Common myeloid progenitor, CD34-positive (primary cell): ENCODE data around the gene PRKAG2.

Source experiments
- CTCF ChIA-PET: fragments of 350-600 bp; sonication (Branson Sonifier 250); formaldehyde crosslinking; loops from one replicate; lab custom pipeline; 2021; ENCODE audit warnings: antibody characterized with exemption; lab: Charles Lee
- POLR2A ChIA-PET: fragments of 350-600 bp; sonication (Branson Sonifier 250); formaldehyde crosslinking; loops from one replicate; lab custom pipeline; 2021; ENCODE audit warnings: antibody characterized with exemption; lab: Charles Lee
- DNase-seq, 3 donors: peaks; one replicate each; pipeline versions ENCODE4 v3.0.0 to v3.0.0-alpha.2; 2013
- H3K27ac ChIP-seq, 2 experiments: 1 replicate in 1 of 2; 2 replicates in 1 of 2; pipeline ENCODE4 v1.7.0; 2013; ENCODE audit warnings: inconsistent platforms in 2 of 2, low read length in 2 of 2, mild to moderate bottlenecking in 2 of 2, low read depth in 1 of 2, moderate library complexity in 1 of 2; ENCODE audit not compliant: severe bottlenecking in 2 of 2, insufficient read depth in 1 of 2, poor library complexity in 1 of 2
- H3K27me3 ChIP-seq, 5 experiments: replicated peaks in 2 of 5; 1 replicate in 3 of 5; 2 replicates in 2 of 5; pipeline versions ENCODE4 v1.6.1 to v1.7.0; 2013; ENCODE audit warnings: low read length in 4 of 5, mild to moderate bottlenecking in 2 of 5, moderate library complexity in 2 of 5, inconsistent platforms in 1 of 5; ENCODE audit not compliant: insufficient read depth in 5 of 5, control insufficient read depth in 4 of 5
- H3K36me3 ChIP-seq, 4 experiments: 1 replicate in 2 of 4; 2 replicates in 2 of 4; pipeline versions ENCODE4 v1.6.1 to v1.7.0; 2013; ENCODE audit warnings: low read length in 3 of 4, control low read depth in 1 of 4, mild to moderate bottlenecking in 1 of 4; ENCODE audit not compliant: control insufficient read depth in 4 of 4, insufficient read depth in 4 of 4
- H3K4me1 ChIP-seq, 4 experiments: 1 replicate in 3 of 4; 2 replicates in 1 of 4; pipeline versions ENCODE4 v1.6.1 to v1.7.1; 2013; ENCODE audit warnings: low read length in 3 of 4, mild to moderate bottlenecking in 3 of 4, control low read depth in 1 of 4, inconsistent platforms in 1 of 4, moderate library complexity in 1 of 4; ENCODE audit not compliant: control insufficient read depth in 4 of 4, insufficient read depth in 4 of 4; ENCODE audit errors: control extremely low read depth in 1 of 4
- H3K4me3 ChIP-seq, 7 experiments: 1 replicate in 4 of 7; 2 replicates in 3 of 7; pipeline versions ENCODE4 v1.5.1 to v1.7.0; 2013; ENCODE audit warnings: mild to moderate bottlenecking in 7 of 7, low read length in 6 of 7, moderate library complexity in 6 of 7, inconsistent platforms in 2 of 7, low read depth in 2 of 7, control low read depth in 1 of 7; ENCODE audit not compliant: insufficient read depth in 4 of 7, control insufficient read depth in 1 of 7; ENCODE audit errors: extremely low read depth in 1 of 7
- H3K9me3 ChIP-seq, 5 experiments: 1 replicate in 4 of 5; 2 replicates in 1 of 5; pipeline versions ENCODE4 v1.6.1 to v1.7.1; 2013; ENCODE audit warnings: low read length in 4 of 5, mild to moderate bottlenecking in 2 of 5, inconsistent platforms in 1 of 5, low read depth in 1 of 5, moderate library complexity in 1 of 5; ENCODE audit not compliant: control insufficient read depth in 4 of 5, insufficient read depth in 2 of 5; ENCODE audit errors: control extremely low read depth in 1 of 5
- WGBS: methylation state at CpG from one replicate; pipeline ENCODE4 v1.1.5; 2013; ENCODE audit not compliant: insufficient coverage; 5-methylcytosine and 5-hydroxymethylcytosine counted together

PRKAG2 gene

DNA sequence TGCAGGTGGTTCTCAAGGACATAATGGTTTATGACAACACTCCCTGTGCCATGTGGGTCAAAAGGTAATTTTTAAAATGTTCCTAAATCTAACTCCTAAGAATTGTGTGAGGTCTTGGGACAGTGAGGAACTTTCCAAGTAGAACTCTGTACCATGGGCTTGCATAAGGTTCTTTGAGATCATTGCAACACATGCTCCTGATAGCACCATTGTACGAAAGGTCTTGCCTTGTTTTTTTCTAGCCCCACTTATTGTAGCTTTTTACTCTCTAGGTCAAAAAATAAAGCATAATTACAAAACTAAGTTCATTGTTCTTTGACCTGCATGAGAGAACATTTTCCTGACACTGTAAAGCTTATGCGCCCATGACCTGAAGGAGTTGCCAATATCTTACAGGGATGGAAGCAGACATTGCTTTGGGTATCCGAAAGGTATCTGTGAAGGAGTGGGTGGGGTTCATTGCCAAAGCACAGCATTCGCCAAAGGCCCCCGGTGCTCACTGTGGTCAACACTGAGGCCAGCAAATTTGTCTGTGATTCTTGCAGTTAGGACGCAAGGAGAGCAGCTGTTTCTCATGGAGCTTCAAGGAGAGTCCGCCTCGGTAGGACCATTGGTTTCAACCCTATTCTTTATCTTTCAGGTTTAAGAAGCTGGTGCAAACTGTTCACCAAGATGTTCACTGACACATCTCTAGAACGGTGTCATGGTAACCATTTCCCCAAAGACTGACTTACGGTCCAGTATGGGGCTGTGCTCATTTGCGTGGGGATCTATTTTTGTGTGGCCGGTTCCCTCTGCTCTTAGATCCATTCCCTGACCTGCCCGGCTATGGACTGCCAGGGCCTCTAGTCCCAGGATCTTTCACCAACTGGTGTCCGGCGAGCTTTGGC is 7.6 kb upstream of the PRKAG2 start:
- Histone ChIP-seq H3K36me3 (no peaks in the 10 kb centered on the region), H3K9me3 (no peaks in the 10 kb centered on the region), H3K4me1 (no peaks in the 10 kb centered on the region), H3K27ac (no peak overlapping the region), H3K4me3 (no peak overlapping the region), H3K27me3 (peaks cover 0 to 6% (median 0%) of the 10 kb centered on the region in 5 experiments)
- 95% methylated on average over 12 of the region's 15 CpGs for WGBS
- DNase-seq, result no peak
- ChIA-PET POLR2A (no interaction called here), CTCF (interaction anchor here (1.4 kb wide), 1 partner anchor 102 kb away, joined by 5 read pairs; no protein-coding TSS in a partner anchor)

DNA sequence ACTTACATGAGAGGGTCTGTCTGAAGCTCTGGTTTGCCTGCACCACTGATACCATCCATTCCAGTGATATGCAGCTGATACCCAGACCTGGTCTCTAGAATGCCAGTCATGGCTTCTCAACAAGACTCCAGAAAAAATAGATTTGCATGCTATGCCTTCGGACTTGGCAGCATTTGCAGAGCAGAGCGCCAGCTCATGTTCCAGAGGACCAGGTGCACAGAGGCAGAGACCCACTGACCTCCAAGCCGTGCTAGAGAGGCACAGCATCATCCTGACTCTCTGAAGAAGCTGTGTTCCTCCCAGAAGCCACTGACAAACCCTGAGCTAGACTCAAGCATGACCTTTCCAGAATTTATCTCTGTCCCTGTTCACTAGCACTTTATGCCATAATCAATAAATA is 6.9 kb upstream of the PRKAG2 start:
- POLR2A ChIA-PET, result no interaction called here
- no peak overlapping the region for H3K4me3 ChIP-seq
- no peak for DNase-seq
- H3K9me3 ChIP-seq, result no peaks in the 10 kb centered on the region
- H3K27ac ChIP-seq, result no peak overlapping the region
- 100% methylated on average over 3 of the region's 3 CpGs for WGBS
- H3K4me1 ChIP-seq, result no peaks in the 10 kb centered on the region
- CTCF ChIA-PET, result interaction anchor here (1.4 kb wide), 1 partner anchor 102 kb away, joined by 5 read pairs; no protein-coding TSS in a partner anchor
- H3K27me3 ChIP-seq, result peaks cover 0 to 6% (median 0%) of the 10 kb centered on the region in 5 experiments
- no peaks in the 10 kb centered on the region for H3K36me3 ChIP-seq

DNA sequence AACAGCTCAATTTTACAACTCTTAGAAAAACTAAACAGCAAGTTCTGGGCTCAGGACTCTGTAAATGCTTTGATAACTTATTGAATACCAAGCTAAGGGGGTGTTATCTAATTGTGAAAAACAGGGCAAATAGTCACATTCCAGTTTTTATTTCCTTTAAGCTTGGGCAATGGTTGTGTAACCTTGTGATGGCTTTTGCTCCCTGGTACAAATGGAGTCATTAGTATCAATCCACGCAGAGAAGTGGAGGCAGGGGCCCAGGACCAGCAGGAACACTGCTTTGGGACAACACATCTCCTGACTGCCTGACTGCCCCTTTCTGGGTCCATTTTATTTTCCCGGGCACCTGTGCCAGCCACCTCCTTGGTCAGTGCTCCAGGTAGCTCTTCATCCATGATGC is 5.8 kb upstream of the PRKAG2 start:
- Histone ChIP-seq H3K9me3 (no peaks in the 10 kb centered on the region), H3K36me3 (no peaks in the 10 kb centered on the region), H3K27ac (no peak overlapping the region), H3K4me1 (peaks cover 0 to 8% (median 6%) of the 10 kb centered on the region in 4 experiments), H3K4me3 (no peak overlapping the region), H3K27me3 (peaks cover 0 to 6% (median 0%) of the 10 kb centered on the region in 5 experiments)
- ChIA-PET CTCF (interaction anchor here (0.8 to 1.2 kb wide), 3 partner anchors 11 to 638 kb away, joined by 3 to 4 read pairs (median 3); no protein-coding TSS in a partner anchor), POLR2A (no interaction called here)
- no peak for DNase-seq
- 100% methylated on average over 1 of the region's 2 CpGs for WGBS

DNA sequence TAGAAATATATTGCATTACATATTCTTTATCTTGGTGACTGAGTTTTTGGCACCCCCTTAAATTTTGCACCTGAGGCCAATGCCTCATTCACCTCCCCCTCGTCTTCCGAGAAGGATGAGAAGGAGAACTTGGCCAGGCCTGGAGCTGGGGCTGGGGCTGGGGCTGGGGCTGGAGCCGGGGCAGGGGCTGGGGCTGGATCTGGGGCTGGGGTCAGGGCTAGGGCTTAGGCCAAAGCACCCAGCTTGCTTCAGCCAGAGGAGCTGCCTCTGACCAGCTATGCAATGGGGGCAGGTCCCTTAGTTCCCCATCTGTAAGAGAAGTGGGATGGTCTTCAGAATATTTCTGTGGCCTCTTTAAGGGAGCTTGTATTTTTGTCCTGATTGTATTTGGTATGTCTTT is 3.8 kb upstream of the PRKAG2 start:
- no peaks in the 10 kb centered on the region for H3K9me3 ChIP-seq
- ChIA-PET POLR2A (no interaction called here), CTCF (interaction anchor here (0.9 to 1.3 kb wide), 2 partner anchors 8 to 99 kb away, joined by 3 to 6 read pairs; no protein-coding TSS in a partner anchor)
- no peak for DNase-seq
- H3K27ac ChIP-seq, result no peak overlapping the region
- H3K4me1 ChIP-seq, result peaks cover 0 to 22% (median 18%) of the 10 kb centered on the region in 4 experiments
- H3K27me3 ChIP-seq, result peaks cover 0 to 6% (median 0%) of the 10 kb centered on the region in 5 experiments
- whole genome bisulfite sequencing, result 100% methylated on average over 2 of the region's 3 CpGs
- no peaks in the 10 kb centered on the region for H3K36me3 ChIP-seq
- H3K4me3 ChIP-seq, result no peak overlapping the region

DNA sequence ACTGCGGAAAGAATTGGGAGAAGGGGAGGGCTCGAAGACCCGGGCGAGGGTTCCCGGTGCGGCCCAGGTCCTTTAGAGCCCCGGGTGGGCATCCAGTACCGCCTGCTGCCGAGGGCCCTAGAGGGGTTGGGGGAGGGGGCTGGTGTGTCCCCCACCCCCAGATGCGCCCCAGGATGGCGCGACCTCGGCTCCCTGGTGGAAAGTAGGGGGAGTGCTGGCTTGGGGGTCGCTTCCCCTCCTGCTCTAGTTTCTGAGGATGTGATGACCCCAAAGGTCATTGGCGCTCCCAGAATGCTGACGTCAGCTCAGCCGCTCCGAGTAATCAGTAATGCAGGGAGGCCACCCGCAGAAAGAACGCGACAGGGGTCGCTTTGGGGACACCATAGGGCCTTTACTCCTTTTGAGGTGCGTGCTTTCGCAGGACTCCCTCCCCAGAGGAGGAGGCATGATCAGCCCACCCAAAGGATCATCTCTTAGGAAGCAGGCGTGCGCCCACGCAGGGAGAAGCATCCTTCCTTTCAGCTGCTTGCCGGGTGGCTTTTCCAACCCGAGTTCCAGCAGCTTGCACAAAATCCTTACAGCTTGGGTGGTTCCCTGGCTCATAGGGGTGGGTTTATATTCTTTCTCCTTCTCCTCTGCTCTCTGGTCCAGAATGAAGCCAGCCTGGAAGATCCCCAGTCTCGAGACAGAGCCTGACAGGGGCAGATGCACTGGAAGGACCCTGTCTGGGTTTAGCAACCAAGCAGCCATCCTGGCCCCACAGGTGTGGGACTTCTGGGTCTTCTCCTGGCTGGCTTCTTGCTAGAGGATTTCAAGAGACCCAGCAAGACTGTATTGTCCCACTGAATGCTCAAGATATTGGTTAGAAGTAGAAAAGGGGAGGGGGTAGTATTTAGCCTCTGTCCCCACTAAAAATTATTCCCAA is 1.3 kb upstream of the PRKAG2 start:
- Histone ChIP-seq H3K27ac (no peak overlapping the region), H3K36me3 (no peaks in the 10 kb centered on the region), H3K27me3 (no peaks in the 10 kb centered on the region), H3K4me1 (peaks cover 0 to 32% (median 28%) of the 10 kb centered on the region in 4 experiments), H3K9me3 (no peaks in the 10 kb centered on the region), H3K4me3 (peak overlapping the region in 5 of 7 experiments; percentile 16 to 82 (median 73))
- POLR2A ChIA-PET, result no interaction called here
- CTCF ChIA-PET, result interaction anchor here (1.3 to 1.7 kb wide), 3 partner anchors 14 to 97 kb away, joined by 3 to 6 read pairs (median 5); no protein-coding TSS in a partner anchor
- DNase-seq, result no peak
- 63% methylated on average over 20 of the region's 30 CpGs for WGBS

DNA sequence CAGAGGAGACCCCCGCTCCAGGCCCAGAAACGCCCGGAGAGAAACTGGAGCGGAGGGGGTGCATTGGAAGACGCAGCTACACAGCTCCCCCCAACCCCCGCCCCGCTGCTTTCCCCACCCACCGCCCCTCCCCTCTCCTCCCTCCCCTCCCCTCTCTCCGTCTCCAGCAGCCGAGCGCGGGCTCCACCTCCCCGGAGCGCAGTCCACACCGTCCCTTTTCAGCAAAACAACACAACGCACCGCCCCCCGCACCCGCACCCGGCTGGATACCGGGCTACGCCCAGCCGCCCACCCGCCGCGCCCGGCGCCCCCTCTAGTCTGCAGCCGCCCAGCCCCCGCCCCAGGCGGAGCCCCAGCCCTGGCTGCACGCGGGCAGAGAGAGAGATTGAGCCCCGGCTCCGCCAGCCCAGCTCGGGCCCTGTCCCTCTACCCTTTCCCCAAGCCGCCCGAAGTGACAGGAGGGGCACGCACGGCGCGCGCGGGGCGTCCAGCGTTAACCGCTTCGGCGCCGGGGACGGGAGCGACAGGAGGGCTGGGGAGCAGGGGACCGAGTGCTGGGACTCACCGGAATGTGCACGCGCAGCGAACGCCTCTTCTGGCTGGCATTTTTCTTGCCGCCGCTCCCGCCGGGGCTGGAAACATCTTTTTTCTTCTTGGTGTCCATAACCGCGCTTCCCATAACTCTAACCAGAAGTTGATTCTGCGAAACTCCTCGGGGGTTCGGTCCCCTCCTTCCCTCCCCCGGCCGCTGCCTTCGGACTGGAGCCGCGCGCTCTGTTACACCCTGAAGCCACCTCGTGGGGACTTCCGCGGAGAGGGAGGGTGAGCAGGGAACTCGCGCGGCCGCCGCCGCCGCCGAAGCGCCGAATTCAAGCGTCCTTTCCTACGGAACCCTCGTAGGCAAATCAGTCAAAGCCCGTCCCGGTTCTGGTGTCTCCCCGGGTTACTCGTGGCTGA is 695 bp downstream of the PRKAG2 start:
- peak overlapping the region in 1 of 2 experiments; percentile 49 for H3K27ac ChIP-seq
- POLR2A ChIA-PET, result no interaction called here
- H3K27me3 ChIP-seq, result no peaks in the 10 kb centered on the region
- H3K4me1 ChIP-seq, result peaks cover 0 to 32% (median 28%) of the 10 kb centered on the region in 4 experiments
- H3K4me3 ChIP-seq, result peak overlapping the region; percentile 73 to 84 (median 81)
- no peaks in the 10 kb centered on the region for H3K36me3 ChIP-seq
- DNase-seq, result peak; percentile 53 to 82 (median 75)
- WGBS, result under 1% methylated on average over 44 of the region's 93 CpGs
- CTCF ChIA-PET, result interaction anchor here (0.9 to 1.7 kb wide), 6 partner anchors 14 to 95 kb away, joined by 3 to 6 read pairs (median 4); no protein-coding TSS in a partner anchor
- no peaks in the 10 kb centered on the region for H3K9me3 ChIP-seq
